HG02678 (cell line): Measurements from ENCODE around the gene AJAP1.

Source experiments
- ATAC-seq: cut with Tn5 transposase; IDR thresholded peaks from one replicate; pipeline ENCODE4 v1.9.1; 2021; ENCODE audit warnings: mild to moderate bottlenecking, moderate library complexity; ENCODE audit not compliant: unreplicated experiment

Gene AJAP1

GRCh38 chr1:4677608-4678007 is 23.2 kb downstream of the AJAP1 start:
- no peak for ATAC-seq

- no peak for ATAC-seq
These were observed 23.8 kb downstream of the AJAP1 start for GRCh38 chr1:4678066-4678717.

- ATAC-seq: no peak
These were observed 26.6 kb downstream of the AJAP1 start for GRCh38 chr1:4681026-4681425.

- no peak for ATAC-seq
These were observed 28.3 kb downstream of the AJAP1 start for GRCh38 chr1:4682607-4683220.

DNA sequence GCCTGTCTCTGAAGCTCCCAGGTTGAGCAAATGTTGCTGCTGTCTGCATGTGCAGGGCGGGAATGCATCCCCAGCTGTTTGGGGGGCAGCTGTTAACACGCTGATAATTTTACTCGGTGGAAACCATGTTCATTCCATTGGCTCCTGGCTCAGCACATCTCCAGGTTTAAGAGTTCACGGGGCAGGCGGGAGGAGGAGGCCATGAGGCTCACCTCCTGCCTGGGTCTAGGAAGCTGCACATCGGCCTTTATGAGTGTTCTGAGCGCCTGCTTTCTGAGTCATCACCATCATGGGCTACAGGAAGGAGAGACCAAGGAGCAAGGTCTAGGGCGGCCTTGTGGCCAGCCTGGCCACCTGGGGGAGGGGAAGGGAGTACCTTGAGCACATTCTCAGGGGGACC is 29.7 kb downstream of the AJAP1 start:
- ATAC-seq: no peak

GRCh38 chr1:4684864-4685522 is 30.6 kb downstream of the AJAP1 start:
- no peak for ATAC-seq

GRCh38 chr1:4685523-4685865 is 31.1 kb downstream of the AJAP1 start:
- ATAC-seq: no peak

- no peak for ATAC-seq
These were observed 33.5 kb downstream of the AJAP1 start for GRCh38 chr1:4687943-4688342.

GRCh38 chr1:4689271-4689935 is 35.0 kb downstream of the AJAP1 start:
- no peak for ATAC-seq

DNA sequence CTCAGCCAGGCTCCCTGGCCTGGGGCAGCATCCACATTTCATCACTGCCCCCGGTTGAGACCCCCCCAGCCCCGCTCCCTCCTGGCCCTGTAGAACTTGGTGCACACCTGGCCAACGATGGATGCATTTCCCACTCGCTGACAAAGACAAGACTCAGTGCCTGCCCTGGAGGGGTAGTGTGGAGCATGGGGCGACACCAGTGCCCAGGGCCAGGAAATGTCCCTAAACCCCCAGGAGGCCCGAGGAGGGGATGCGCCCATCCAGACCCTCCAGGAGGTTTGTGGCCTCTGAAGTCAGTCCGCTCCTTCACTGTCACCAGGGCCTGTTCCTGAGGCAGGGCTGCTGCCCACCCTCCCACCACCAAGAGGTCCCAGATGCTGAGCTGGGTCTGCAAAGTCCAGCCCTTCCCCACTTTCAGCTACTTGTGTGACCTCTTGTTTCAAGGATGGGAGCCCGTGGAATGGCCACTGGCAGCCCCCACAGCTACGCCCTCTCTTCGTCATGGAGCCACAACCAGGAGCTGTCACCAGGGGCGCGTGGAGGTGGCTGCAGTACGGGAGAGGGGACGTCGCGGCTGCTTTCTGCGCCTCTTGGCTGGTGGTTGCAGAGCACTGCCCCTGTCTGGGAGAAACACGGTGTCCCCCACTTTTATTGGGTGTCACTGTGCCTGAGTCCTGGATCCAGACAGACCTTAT is 35.7 kb downstream of the AJAP1 start:
- no peak for ATAC-seq

GRCh38 chr1:4690951-4691675 is 36.7 kb downstream of the AJAP1 start:
- ATAC-seq: no peak

DNA sequence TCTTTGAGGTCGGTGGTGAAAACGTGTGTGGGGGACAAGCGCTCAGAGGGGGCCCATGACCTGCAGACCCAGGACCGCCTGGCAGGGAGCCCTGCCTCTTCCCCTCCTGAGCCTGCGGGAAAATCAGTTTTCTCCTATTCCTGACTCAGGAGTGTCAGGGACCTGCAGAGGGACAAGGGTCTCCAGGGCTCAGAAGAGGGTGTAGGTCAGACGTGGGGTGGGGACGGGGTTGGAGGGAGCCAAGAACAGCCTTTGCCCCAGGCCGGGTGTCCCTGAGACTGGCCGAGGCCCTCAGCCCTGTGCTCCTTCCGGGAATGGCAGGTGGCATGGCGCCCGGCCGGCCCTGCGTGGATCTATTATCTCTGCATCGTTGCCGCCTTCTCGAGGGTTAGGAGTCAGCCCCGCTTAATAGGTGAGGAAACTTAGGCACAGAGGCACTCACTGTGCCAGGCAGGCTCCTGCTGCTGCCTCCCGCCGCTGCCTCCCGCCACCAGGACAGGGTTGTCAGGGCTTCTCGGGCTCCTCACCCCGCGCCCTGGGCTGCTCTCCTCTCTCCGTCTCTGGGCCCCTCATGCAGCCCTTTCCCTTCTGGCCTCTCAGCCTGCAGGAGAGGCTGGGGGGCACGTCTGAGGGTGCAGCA is 37.5 kb downstream of the AJAP1 start:
- ATAC-seq: no peak

- no peak for ATAC-seq
These were observed 38.0 kb downstream of the AJAP1 start for GRCh38 chr1:4692437-4692836.

- no peak for ATAC-seq
These were observed 38.9 kb downstream of the AJAP1 start for GRCh38 chr1:4693331-4693730.

GRCh38 chr1:4693891-4694290 is 39.5 kb downstream of the AJAP1 start:
- ATAC-seq: no peak

GRCh38 chr1:4694492-4694891 is 40.1 kb downstream of the AJAP1 start:
- no peak for ATAC-seq

- no peak for ATAC-seq
These were observed 40.8 kb downstream of the AJAP1 start for GRCh38 chr1:4695241-4695640.

DNA sequence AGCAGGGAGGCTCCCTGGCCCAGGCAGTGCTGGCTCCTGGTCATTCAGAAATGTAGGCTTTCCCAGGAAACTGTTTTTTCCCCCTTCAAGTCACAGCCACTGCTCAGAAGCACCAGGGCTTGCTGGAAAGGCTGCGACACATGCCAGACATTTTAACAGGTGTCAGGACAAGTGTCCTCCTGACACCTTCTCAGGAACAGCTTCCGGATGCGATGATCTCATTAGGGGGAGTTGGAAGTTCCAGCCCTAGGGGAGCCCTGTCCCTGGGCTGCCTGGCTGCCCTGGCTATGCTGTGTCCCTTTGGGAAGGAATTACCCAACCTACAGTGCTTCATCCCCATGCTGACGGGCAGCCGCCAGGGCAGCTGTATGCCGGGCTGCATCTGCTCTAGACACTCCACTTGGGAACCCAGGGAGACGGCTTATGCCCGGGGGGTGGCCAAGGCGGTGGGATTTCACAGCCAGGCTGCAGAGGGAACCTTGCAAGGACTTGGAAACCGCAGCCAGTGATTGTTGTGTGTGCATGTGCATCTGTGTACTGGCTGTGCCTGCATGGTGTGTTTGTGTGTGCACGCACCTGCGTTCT is 41.8 kb downstream of the AJAP1 start:
- no peak for ATAC-seq

DNA sequence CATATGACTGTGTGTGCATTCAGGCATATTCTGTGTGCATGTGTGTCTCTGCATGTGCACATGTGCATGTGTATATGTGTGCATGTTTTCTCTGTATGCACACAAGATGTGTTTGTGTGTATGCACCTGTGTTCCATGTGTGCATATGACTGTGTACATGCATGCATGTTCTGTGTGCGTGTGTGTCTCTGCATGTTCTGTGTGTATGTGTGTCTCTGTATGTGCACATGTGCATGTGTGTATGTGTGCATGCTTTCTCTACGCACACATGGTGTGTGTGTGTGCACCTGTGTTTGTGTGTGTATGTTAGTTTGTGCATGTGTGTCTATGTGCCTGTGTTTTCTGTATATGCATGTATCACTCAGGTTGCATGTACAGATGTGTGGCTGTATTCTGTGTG is 42.3 kb downstream of the AJAP1 start:
- no peak for ATAC-seq

GRCh38 chr1:4697801-4698200 is 43.4 kb downstream of the AJAP1 start:
- no peak for ATAC-seq
